Measurements from ENCODE around the gene CEMIP.

CEMIP gene

DNA sequence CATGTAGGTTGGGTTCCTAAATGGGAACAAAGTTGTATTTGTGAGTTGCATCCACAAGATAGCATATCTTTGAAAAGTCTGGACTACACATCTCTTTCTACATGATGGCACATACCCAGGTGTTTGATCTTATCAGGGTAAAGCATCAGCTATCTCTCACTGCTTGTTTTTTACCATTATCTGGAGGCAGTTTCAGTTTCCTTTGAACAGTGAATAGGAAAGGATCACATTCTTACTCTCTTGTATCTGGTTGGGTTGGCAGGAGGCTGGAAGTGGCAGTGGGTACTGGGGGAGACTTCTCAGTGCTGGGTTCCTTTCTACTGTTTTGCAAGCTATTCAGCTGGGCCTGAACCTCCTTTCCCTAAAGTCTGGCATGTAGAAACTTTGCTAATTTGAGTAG lies 4.1 kb downstream of the CEMIP start:
- in situ Hi-C loops (cut with HindIII; ENCODE audit: low sequenced_read_pairs) = no loop called here

DNA sequence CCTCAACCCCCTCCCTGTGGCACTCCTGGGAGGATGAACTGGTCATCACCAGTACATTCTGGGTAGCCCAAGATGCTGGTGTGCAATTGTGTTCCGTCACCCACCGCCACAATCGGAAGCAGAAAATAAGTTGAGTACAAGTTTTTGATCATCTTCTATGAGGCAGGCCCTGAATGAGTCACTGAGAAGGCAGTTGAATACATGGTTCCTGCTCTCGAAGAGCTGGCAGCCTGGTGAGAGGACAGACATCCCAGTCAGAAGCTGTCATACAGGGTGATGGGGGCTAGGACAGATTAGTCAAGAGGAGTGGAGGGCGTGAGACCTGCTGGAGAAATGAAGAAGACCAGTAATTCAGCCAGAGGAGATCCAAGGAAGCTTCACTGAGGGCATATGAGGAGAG lies 6.2 kb downstream of the CEMIP start:
- in situ Hi-C loops (cut with HindIII; ENCODE audit: low sequenced_read_pairs) = no loop called here

DNA sequence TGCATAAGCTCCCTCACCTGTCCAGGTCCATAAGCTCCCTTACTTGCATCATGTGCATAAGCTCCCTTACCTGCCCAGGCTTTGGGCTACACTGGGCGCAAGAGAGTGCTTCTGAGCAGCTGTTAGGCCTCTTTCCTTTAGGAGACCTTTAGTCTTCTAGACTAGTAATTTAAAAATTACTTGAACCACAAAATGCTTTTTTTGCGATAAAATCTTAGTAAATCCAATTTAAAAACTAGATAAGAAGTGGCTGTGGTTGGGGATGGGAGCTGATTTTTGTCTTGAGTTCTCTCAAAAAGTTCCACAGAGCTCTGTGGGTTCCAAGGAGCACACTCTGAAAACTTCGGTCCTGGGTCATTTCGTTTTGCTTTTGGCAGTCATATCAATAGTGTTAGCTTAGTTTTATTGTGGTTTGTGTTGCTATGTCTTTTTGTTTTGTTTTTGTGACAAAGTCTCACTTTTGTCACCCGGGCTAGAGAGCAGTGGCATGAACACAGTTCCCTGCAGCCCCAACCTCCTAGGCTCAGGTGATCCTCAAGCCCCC lies 6.7 kb downstream of the CEMIP start:
- in situ Hi-C loops (cut with HindIII; ENCODE audit: low sequenced_read_pairs) = no loop called here

DNA sequence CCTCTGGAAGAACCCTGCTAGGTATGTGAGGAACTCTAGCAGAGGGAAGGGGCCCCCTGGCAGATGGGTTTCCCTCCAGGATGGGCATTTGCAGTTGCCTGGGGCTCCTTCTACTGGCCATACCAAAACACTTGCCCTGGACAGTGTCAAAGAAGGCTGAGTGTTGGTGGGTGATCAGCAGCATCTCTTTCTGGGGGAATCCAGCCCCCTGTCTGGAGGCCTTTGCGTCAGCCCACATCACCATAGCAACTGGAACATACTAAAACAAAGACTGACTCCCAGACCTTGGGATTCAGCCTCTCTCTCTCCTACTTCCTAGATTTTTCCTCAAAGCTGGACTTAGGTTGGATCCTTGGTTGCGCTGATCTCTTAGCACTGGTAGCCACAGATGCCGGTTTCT lies 8.1 kb downstream of the CEMIP start:
- in situ Hi-C loops (cut with HindIII; ENCODE audit: low sequenced_read_pairs) = no loop called here

DNA sequence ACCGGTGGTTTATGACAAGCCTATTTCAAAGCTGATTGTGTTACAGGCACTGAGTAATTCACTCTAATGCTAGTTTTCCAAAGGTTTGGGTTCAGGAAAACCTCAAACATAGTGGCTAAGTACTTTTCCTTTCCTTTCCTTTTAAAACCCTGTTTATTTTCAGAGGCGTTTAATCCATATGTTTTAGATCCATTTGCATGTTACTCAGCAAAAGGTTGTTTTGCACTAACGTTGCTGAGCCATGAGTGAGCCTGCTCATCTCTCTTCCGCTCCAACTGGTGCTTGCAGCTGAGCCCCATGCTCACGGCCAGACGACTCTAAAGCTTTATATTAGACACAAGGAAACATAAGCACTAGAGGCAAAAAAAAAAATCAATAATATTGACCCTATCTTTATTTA lies 9.4 kb downstream of the CEMIP start:
- in situ Hi-C loops (cut with HindIII; ENCODE audit: low sequenced_read_pairs) = no loop called here

DNA sequence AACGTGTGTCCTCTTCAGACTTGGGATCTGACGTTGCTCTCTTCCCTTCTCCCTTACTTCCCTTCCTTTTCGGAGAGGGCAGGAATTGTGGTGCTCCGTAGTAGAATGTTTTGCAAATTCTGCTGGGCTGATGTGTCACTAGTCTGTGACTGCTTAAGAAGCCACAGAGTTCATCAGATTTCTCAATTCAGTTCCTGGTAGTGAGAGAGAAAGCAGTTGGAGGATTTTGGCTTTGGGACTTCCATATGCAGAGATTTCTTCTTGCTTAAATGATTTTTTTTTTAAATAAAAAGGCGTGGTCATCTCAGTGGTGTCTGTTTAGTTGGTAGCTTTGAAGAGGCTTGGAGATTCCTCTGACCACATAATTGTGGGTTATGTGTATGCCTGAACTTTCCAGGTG lies 10.1 kb downstream of the CEMIP start:
- in situ Hi-C loops (cut with HindIII; ENCODE audit: low sequenced_read_pairs) = no loop called here

DNA sequence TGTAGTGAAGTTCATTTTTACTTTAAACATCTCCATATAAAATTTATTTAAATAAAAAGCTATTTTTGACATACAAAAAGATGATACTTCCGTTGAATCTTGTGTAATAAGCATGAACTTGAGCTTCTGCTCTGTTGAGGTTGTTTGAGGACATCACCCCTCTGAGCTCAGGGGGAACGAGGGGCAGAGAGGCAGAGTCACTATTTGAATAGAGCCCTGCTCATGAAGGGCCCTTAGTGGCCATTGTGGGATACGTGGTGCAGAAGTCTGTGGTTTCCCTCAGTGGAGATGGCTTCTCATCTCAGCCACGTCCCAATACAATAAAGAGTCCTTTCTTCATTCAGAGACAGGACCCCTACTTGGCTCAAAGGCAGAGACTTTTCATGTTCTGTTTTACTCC lies 10.6 kb downstream of the CEMIP start:
- in situ Hi-C loops (cut with HindIII; ENCODE audit: low sequenced_read_pairs) = loop anchor here (5.0 kb wide), 1 partner anchor 58 kb away; no protein-coding TSS in a partner anchor

DNA sequence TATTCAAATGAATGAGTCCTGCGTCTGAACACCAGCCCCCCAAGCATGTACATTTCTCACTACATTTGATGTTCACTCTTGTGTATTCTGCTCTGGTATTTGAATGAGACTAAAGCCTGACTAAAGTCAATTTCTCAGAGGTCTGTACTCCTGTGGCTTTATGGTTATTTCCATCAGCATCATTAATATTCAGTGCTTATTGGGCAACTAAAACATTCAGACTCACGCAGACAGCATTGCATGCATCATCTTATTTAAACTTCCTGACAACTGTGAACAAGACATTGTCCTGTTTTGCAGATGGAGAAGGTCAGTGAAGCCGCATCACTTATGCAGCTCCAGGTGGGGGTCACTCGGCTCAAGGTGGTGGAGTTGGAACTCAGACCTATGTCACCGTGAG lies 11.1 kb downstream of the CEMIP start:
- in situ Hi-C loops (cut with HindIII; ENCODE audit: low sequenced_read_pairs) = loop anchor here (5.0 kb wide), 1 partner anchor 57 kb away; no protein-coding TSS in a partner anchor

DNA sequence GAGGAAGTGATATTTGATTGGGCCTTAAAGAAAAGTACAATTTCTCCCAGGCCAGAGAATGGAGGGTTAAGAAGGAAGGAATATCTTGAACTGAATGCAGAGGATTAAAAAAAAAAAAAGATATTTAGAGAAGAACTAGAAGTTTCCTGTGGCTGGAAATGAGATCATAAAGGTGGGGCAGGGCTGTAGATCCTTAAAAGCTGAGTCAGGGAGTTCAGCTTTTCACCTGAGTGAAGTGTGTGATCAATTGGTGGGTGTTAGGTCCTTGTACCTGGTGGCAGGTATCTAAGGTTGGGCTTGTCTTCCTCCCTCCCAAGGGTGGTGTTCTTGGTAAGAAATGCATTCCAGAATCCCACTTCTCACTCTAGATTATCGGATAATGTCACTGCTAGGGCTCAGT lies 11.8 kb downstream of the CEMIP start:
- in situ Hi-C loops (cut with HindIII; ENCODE audit: low sequenced_read_pairs) = loop anchor here (5.0 kb wide), 1 partner anchor 56 kb away; no protein-coding TSS in a partner anchor

DNA sequence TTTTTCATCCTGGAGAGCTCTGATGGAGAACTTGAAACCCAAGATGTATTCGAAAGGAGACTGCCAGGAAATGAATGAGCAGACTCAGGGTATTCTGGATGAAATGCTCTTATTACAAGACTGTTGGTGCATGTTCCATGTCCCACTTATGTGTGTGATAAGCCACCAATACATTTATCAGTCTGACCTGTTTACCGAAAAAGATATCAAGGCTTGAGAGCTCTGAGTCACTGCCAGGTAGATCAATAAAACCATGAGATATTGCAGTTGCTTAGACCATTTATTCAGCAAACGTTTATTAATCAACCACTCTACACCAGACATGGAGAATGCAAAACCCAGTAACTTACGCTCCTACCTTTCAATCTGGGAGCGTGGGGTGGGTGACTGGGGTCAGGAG lies 17.2 kb downstream of the CEMIP start:
- in situ Hi-C loops (cut with HindIII; ENCODE audit: low sequenced_read_pairs) = no loop called here

DNA sequence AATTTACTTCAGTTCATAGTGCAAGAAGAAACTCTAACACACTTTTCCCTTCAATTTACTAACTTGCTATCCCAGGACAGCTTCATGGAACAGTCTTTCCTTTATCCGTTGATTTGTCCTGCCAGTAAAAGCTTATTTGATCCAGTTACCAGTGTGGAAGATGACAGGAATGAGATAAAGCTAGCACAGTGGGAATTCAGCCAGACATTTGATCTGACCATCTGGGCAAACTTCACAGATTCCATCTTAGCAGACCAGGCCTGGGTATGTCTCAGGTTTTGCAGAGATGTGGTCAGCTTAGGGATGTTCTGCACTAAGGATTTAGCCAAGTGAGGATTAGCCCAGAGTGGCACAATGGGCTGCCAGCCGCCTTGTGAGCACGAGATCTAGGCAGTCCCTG lies 19.7 kb downstream of the CEMIP start:
- in situ Hi-C loops (cut with HindIII; ENCODE audit: low sequenced_read_pairs) = no loop called here

DNA sequence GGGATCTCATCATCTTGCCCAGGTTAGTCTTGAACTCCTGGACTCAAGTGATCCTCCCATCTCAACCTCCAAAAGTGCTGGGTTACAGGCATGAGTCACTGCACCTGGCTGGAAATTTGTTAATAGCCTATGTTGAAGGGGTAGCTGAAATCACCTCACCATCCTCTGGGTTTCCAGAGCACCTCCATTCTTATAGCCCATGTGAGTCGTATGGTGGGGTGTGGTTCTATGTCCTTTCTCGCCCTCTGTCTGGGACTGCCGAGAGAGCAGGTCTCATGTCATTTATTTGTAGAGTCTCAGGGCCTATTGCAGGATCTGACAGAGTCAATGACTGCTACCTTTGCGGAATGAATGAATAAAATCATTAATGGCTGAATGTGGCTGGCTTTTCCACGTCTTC lies 20.9 kb downstream of the CEMIP start:
- in situ Hi-C loops (cut with HindIII; ENCODE audit: low sequenced_read_pairs) = no loop called here

DNA sequence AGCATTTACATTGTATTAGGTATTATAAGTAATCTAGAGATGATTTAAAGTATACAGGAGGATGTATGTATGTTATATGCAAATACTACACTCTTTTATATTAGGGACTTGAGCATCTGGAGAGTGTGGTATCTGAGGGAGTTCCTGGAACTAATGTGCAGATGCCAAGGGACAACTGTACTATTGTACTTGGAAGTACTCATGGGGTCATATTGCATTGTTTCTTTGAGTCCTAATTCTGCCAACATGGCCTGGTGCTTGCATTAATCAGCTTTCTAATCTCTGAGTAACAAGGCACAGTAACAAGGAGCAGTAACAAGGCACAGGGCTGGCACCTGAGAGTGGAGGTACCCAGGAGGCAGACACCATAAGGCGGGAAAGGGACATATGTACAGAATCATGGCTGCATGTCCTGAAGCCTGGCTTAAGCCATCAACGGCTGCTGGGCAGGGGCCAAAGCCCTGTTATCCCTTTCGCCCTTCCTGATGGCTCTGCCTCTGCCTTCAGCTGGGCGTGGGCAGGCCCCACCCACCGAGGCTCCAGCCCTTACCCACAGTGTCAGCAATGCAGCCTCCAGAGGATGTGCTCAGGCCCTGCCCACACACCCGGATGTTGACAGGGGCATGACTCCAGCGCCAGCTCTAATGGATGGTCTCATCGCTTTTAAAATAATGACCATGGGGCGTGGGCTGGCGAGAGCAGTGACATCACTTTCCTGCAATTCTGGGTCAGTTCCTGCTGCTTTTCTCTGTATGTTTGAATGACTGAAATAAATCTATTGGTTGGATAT lies 22.9 kb downstream of the CEMIP start:
- in situ Hi-C loops (cut with HindIII; ENCODE audit: low sequenced_read_pairs) = no loop called here

DNA sequence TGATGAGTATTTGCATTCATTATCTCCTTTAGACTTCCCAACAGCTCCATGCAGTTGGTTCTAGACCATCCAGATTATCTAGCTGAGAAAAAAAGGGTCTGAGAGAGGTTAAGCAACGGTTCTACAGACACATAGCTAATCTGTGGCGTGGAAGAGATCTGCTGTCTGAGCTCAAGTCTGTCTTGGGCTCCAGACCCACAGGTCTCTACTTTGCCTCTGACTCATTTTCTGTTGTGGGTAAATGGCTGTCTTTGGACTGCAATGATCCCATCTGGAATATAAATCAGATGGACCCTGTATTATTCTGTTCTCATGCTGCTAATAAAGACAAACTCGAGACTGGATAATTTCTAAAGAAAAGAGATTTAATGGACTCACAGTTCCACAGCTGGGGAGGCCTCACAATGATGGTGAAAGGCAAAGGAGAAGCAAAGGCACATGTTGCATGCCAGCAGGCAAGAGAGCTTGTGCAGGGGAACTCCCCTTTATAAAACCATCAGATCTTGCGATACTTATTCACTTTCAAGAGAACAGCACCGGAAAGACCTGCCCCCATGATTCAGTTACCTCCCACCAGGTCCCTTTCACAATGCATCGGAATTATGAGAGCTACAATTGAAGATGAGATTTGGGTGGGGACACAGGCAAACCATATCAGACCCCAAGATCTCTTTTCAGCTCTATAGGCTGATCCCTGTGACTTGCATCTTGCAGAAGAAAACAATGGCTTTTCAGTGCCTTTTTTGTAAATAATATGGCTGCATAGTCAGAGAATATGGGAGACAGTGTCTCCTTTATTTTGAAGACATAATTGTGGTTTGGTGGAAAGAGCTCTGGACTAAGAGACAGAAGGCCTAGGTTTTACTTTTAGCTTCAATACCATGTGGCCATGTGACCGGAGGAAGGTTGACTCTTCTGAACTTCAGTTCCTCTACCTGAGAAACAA lies 24.7 kb downstream of the CEMIP start:
- in situ Hi-C loops (cut with HindIII; ENCODE audit: low sequenced_read_pairs) = no loop called here

DNA sequence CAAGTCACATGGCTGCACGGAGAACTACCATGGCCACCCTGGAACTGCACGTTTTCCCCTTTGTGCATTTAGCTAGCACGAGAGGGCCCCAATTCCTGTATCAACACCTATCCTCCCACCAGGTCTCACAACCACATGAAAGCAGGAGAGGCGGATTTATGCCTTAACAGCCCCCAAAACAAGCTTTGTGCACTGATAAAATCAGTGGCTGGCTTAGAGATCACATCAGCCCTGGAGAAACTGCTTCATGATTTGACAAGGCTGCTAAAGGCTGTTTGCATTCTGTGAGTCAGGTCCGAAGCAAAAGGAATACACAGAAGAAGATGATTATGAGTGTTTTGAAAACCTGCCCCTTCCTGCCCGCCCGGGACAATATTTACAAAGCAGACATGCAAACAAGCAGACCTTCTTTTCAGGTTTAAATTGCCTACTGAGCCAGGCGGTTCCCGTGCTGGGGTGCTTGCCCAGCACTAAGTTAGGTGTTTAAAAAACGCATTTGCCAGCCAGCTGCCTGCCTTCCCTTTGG lies 25.9 kb downstream of the CEMIP start:
- in situ Hi-C loops (cut with HindIII; ENCODE audit: low sequenced_read_pairs) = no loop called here

DNA sequence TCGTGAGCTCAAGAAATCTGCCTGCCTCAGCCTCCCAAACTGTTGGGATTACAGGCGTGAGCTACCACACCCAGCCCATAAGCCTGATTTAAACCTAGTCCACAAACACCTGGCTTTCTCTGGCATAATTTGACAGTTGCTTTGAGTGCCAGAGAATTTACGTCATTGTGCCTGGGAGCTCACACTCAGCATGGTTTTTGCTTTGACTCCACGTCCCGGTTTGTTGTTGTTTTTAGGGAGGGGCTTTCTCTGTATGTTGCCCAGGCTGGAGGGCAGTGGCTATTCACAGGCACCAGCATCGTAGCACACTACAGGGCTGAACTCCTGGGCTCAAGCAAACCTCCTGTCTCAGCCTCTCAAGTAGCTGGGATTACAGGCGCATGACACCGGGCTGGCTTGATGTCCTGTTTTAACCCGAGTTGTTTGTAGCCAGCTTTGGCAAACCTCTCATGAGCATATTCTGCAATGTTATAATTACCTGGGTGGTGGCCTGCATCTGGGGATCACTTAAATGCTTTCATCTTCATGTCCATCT lies 32.7 kb downstream of the CEMIP start:
- in situ Hi-C loops (cut with HindIII; ENCODE audit: low sequenced_read_pairs) = no loop called here

DNA sequence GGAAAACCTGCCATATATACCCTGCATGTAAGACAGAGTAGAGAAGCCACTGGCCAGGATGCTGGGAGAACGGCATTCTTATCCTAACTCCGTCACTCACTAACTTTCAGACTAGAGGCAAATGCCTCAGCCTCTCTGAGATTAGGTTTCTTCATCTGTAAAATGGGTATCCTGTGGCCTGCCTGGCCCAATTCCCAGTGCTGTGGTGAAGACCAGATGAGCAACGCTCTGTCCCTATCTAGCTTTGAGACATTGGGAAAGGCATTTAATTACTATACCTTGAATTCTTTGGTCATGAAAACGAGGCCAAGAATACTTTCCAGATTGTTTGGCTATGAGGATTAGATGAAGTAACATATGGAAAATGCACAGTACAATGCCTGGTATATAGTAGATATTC lies 35.9 kb downstream of the CEMIP start:
- in situ Hi-C loops (cut with HindIII; ENCODE audit: low sequenced_read_pairs) = no loop called here

DNA sequence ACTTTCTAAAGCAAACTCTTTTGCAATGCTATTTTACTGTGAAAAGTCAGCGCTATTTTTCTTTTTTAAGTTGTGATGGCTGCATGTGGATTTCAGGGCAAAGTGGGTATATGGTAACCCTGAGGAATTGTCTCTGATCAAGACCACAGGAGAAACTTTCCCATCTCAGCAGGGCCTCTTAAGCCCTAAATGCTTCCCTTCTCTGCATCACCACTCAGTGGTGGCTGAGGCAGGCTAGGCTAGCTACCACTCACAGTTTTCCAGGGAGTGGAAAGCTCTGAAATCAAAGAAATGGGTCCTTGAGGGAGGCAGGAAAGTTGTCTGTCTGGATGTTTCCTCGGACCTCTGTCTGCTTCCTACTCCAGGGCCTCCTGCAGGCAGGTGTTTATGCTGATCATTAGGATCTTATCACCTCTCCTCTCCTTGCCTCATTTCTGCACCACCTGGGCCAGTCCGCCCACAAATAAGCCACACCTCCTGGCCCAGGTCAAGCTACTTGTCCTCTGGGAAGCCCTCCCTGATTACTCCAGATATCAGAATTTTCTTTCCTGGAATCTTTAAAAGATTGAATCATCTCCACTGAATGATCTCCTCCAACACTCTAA lies 37.0 kb downstream of the CEMIP start:
- in situ Hi-C loops (cut with HindIII; ENCODE audit: low sequenced_read_pairs) = no loop called here

DNA sequence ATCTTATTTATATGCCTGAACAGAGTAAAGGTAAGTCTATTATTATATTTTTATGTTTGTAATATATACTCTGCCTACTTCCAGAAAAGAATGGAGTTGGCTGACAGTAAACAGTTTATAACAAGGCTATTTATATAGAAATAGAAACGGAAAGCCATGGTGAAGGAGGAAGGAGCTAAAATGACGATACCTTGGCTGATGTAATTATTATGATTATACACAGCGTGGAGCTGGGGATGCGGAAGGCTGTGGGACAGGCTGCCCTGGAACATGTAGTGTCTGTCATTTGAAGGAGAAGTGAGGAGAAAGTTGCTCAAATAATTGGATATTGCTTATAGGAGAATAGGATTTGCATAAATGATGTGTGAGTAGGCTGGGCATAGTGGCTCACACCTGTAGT lies 37.8 kb downstream of the CEMIP start:
- in situ Hi-C loops (cut with HindIII; ENCODE audit: low sequenced_read_pairs) = no loop called here

DNA sequence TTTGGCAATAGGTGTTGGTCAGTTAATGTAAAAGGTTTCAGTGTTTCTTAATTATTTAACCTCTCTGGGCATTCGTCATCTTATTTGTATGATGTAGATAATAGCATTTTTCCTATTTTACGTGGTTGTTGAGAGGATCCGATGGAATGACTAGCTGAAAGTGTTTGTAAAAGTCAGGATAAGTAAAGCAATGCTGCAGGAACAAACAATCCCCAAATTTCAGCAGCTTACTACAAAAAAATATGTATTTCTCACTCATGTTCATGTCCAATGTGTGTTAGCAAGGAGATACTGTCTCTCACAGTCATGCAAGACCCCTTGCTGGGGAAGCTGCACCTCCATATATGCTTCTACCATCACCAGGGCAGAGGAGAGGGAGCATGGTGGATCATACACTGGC lies 38.7 kb downstream of the CEMIP start:
- in situ Hi-C loops (cut with HindIII; ENCODE audit: low sequenced_read_pairs) = no loop called here

DNA sequence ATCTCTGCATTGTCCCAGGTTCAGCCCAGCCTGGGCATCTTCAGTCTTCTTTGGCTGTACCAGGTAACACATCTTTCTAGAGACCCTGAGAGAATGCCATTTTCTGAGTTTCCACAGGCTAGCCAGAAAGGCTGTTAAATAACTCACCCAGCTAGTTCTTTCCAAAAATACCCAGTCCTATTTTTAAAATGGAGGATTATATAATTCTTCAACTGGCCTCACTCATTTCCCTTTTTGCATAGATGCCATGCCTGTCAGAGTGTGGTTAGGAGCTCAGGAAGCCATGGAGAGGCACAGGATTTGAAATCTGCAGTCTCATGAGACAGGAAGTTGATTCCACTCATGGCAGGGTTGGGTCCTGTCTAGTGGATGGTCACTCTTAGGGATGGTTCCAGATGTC lies 39.8 kb downstream of the CEMIP start:
- in situ Hi-C loops (cut with HindIII; ENCODE audit: low sequenced_read_pairs) = no loop called here

Data from DLD1 (cell line).